Measurements from ENCODE around the gene EN1. TPM values are rescaled to one million over a fixed set of nuclear protein-coding genes. Genes with fewer than 3 reads are reported as not detected.

Gene EN1
- total and polyA plus RNA-seq, 2 experiments from 2014 or later: 0.43 to 1.3 TPM

DNA sequence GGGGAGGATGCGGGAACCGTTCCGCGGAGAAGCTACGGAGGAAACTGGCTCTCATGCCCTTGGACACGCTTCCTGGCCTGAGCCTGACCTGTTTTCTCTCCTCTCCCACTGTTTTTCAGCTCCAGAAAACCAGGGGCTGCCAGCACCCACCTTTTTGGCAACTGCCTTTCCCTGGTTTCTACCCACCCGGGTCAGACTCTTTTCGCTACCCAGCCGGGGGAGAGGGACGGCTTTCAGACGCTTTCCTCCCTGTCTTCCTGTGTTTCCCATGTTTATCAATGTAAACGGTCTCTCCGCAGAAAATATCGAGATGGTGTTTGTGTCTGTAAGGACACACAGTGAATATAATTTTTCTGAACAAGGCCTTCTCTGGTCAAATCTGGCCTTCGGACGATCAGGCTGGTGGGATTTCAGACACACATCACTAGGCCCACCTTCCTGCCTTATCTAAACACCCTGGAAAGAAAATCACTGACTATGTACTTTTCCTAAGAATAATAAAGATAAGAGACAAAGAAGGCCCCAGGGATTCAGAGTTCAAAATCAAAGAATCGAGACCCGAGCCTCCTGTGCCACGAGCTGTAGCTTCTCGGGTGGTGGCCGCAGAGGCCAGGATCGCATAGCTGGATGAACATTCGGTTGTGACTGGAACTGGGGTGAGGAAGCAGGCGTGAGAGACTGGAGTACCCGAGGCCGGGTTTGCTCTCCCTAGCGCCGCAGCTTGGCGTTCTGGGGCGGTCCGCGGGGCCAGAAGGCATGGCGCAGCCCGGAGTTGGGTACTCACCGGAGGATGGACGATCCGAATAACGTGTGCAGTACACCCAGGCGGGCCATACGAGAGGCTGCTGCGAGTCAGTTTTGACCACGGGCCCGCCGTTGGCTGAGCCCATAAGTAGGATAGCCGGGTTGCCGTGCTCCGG, 1.7 kb downstream of the EN1 start:
- no peaks in the 10 kb centered on the region for H4K20me1 ChIP-seq (ENCODE audit: insufficient read depth, poor library complexity, severe bottlenecking)
- H3K4me1 ChIP-seq (ENCODE audit: insufficient read depth): peaks cover 20% of the 10 kb centered on the region
- H3K4me3 ChIP-seq: no peak overlapping the region
- H3K9me3 ChIP-seq (ENCODE audit: low read depth): no peaks in the 10 kb centered on the region
- TF ChIP-seq EZH2 (IDR thresholded peaks at IDR 0.05; ENCODE audit: borderline replicate concordance) (peak; percentile 90), EZH2phosphoT487 (IDR thresholded peaks at IDR 0.05; ENCODE audit: low read depth, severe bottlenecking, unreplicated experiment) (no peak)
- TF ChIP-seq, protein P1, sequence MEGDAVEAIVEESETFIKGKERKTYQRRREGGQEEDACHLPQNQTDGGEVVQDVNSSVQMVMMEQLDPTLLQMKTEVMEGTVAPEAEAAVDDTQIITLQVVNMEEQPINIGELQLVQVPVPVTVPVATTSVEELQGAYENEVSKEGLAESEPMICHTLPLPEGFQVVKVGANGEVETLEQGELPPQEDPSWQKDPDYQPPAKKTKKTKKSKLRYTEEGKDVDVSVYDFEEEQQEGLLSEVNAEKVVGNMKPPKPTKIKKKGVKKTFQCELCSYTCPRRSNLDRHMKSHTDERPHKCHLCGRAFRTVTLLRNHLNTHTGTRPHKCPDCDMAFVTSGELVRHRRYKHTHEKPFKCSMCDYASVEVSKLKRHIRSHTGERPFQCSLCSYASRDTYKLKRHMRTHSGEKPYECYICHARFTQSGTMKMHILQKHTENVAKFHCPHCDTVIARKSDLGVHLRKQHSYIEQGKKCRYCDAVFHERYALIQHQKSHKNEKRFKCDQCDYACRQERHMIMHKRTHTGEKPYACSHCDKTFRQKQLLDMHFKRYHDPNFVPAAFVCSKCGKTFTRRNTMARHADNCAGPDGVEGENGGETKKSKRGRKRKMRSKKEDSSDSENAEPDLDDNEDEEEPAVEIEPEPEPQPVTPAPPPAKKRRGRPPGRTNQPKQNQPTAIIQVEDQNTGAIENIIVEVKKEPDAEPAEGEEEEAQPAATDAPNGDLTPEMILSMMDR (IDR thresholded peaks at IDR 0.05; ENCODE audit: poor library complexity): no peak
- H3K36me3 ChIP-seq (replicated peaks; ENCODE audit: insufficient read depth, low read depth): no peaks in the 10 kb centered on the region
- H3K79me2 ChIP-seq: no peaks in the 10 kb centered on the region
- DNase-seq (ENCODE audit: low spot score): no peak
- H2AFZ ChIP-seq: peak overlapping the region; percentile 45
- peak overlapping the region; percentile 75 for H3K4me2 ChIP-seq
- H3K27me3 ChIP-seq: peaks cover 95% of the 10 kb centered on the region
- H3K27ac ChIP-seq: no peak overlapping the region
- no peaks in the 10 kb centered on the region for H3K9me2 ChIP-seq (replicated peaks; ENCODE audit: insufficient read depth)
- 9% methylated on average over 47 of the region's 47 CpGs for WGBS (ENCODE audit: low lambda C conversion rate, missing lambda C conversion rate)

DNA sequence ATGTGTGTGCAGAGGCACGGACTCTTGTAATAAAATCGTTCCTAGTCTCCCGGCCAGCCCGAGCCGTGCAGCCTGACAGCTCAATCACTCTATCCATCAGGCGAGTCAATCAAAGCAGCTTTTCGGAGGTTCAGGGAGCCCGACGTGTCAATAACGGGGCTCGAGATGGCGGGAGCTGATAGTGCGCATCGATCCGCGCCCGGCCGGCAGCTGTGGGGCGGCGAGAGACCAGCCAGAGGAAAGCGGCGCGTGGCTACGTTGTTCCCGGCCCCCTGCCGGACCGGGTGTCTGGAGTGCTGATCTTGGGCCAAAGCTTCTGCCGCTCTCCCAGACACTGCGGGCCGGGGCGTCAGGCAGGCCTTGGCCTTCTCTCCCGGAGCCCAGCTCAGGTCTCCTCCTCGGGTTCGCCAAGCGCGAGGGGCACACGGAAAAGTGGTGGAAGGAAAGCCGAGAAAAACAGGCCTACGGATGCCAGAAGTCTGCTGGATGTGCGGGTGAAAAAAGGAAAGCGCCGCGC, 2.4 kb downstream of the EN1 start:
- Histone ChIP-seq H3K4me3 (no peak overlapping the region), H3K9me3 (ENCODE audit: low read depth) (no peaks in the 10 kb centered on the region), H3K27ac (no peak overlapping the region), H3K9me2 (replicated peaks; ENCODE audit: insufficient read depth) (no peaks in the 10 kb centered on the region), H3K36me3 (replicated peaks; ENCODE audit: insufficient read depth, low read depth) (no peaks in the 10 kb centered on the region), H4K20me1 (ENCODE audit: insufficient read depth, poor library complexity, severe bottlenecking) (no peaks in the 10 kb centered on the region), H2AFZ (peak overlapping the region; percentile 45), H3K4me1 (ENCODE audit: insufficient read depth) (peaks cover 20% of the 10 kb centered on the region), H3K27me3 (peaks cover 95% of the 10 kb centered on the region), H3K79me2 (no peaks in the 10 kb centered on the region), H3K4me2 (peak overlapping the region; percentile 75)
- peak; percentile 92 for TF ChIP-seq EZH2 (IDR thresholded peaks at IDR 0.05; ENCODE audit: borderline replicate concordance)
- TF ChIP-seq, protein P1 (IDR thresholded peaks at IDR 0.05; ENCODE audit: poor library complexity): no peak
- TF ChIP-seq EZH2phosphoT487 (IDR thresholded peaks at IDR 0.05; ENCODE audit: low read depth, severe bottlenecking, unreplicated experiment): peak; percentile 57
- no peak for DNase-seq (ENCODE audit: low spot score)
- 12% methylated on average over 43 of the region's 43 CpGs for WGBS (ENCODE audit: low lambda C conversion rate, missing lambda C conversion rate)

DNA sequence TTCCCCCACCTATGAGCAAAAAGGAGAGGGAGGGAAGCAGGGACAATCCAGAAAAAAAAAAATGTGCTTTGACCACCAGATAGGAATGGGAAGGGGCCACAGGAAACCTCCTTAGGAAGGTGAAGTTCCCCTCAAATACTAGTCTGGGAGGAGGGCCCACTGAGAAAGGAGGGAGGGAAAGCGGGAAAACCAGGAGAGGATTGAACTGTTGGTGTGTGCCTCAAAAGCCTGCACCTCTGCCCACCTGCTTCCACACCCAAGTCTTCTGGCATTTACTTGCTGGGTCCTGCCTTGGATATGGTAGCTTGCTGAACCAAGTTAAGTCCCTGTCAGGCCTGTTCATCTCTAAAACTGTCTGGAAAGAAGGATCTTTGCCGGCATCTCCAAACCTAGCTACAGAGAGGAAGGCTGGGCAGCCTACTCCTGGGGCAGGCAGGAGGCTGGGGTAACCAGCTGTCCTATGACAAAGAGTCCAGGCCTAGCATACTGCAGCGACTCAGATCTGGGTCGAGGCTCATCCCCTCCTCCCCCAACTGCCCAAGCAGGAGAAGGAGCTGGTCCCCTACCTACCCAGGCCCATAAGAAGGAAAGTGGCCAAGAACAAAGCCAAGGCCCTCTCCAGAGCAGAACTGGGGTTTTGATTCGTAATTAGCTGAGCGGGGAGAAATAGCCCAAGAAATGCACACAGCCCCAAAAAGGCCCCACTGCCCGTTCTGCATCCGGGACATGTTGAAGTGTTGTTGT, 3.0 kb downstream of the EN1 start:
- 26% methylated on average over 8 of the region's 8 CpGs for WGBS (ENCODE audit: low lambda C conversion rate, missing lambda C conversion rate)
- H4K20me1 ChIP-seq (ENCODE audit: insufficient read depth, poor library complexity, severe bottlenecking): no peaks in the 10 kb centered on the region
- peak overlapping the region; percentile 75 for H3K4me2 ChIP-seq
- peaks cover 95% of the 10 kb centered on the region for H3K27me3 ChIP-seq
- no peak overlapping the region for H3K4me3 ChIP-seq
- no peak overlapping the region for H2AFZ ChIP-seq
- H3K9me3 ChIP-seq (ENCODE audit: low read depth): no peaks in the 10 kb centered on the region
- TF ChIP-seq, protein P1 (IDR thresholded peaks at IDR 0.05; ENCODE audit: poor library complexity): no peak
- TF ChIP-seq EZH2 (IDR thresholded peaks at IDR 0.05; ENCODE audit: borderline replicate concordance) (no peak), EZH2phosphoT487 (IDR thresholded peaks at IDR 0.05; ENCODE audit: low read depth, severe bottlenecking, unreplicated experiment) (no peak)
- DNase-seq (ENCODE audit: low spot score): no peak
- no peak overlapping the region for H3K27ac ChIP-seq
- no peaks in the 10 kb centered on the region for H3K36me3 ChIP-seq (replicated peaks; ENCODE audit: insufficient read depth, low read depth)
- H3K79me2 ChIP-seq: no peaks in the 10 kb centered on the region
- H3K4me1 ChIP-seq (ENCODE audit: insufficient read depth): peaks cover 20% of the 10 kb centered on the region
- no peaks in the 10 kb centered on the region for H3K9me2 ChIP-seq (replicated peaks; ENCODE audit: insufficient read depth)

Measured in hepatocyte (in vitro differentiated cells).